Activated T-helper 2 cell treated with anti-CD3 and anti-CD28 coated beads, Interferon-gamma antibody, Interleukin-2, Interleukin-4, amounts not matched to agents 10 μg/mL and 5 μg/mL and 100 μg/mL, durations not matched to agents 14 hours and 24 hours and 36 hours (primary cell): Measurements from ENCODE around the gene GLT8D2. TPM values are rescaled to one million over a fixed set of nuclear protein-coding genes. Genes with fewer than 3 reads are reported as not detected.
"Not testable (repeated sequence)": the region's sequence is repeated elsewhere in the genome, so short reads cannot be mapped to it uniquely, and the experiment has no call there.

Source experiments
- DNase-seq: peaks from one replicate; pipeline ENCODE4 v3.0.0; 2021; ENCODE audit warnings: low spot score
- H3K27ac Mint-ChIP-seq: one replicate; pipeline ENCODE4 v1.8.0; 2021; ENCODE audit warnings: mixed read lengths
- H3K27me3 Mint-ChIP-seq: one replicate; pipeline ENCODE4 v1.8.0; 2021; ENCODE audit warnings: low read depth, mixed read lengths
- H3K36me3 Mint-ChIP-seq: one replicate; pipeline ENCODE4 v1.8.0; 2021; ENCODE audit warnings: low read depth, mixed read lengths
- H3K4me1 Mint-ChIP-seq: one replicate; pipeline ENCODE4 v1.8.0; 2021; ENCODE audit warnings: low read depth, mixed read lengths
- H3K4me3 Mint-ChIP-seq: one replicate; pipeline ENCODE4 v1.8.0; 2021; ENCODE audit warnings: low read depth, mild to moderate bottlenecking, moderate library complexity, mixed read lengths
- H3K9me3 Mint-ChIP-seq: one replicate; pipeline ENCODE4 v1.8.0; 2021; ENCODE audit warnings: mixed read lengths
- intact Hi-C: fragments of 100-400 bp; cut with micrococcal nuclease; formaldehyde crosslinking; loops from one replicate; pipeline ENCODE4 v1.15.1; 2023
- total RNA-seq: library from RNA; stranded (reverse); gene quantifications from 2 replicates; pipeline ENCODE4 v1.2.3, GENCODE V29; 2022

The GLT8D2 gene
- total RNA-seq, 1 donor from 2014 or later: 0.11 TPM

- Mint-ChIP-seq H3K9me3 (no peaks in the 10 kb centered on the region), H3K27me3 (peaks cover 53% of the 10 kb centered on the region), H3K4me3 (no peak overlapping the region), H3K27ac (no peak overlapping the region), H3K36me3 (no peaks in the 10 kb centered on the region), H3K4me1 (peaks cover 5% of the 10 kb centered on the region)
- intact Hi-C loops: no loop called here
- no peak for DNase-seq
These were observed 1.8 kb downstream of the GLT8D2 start for GRCh38 chr12:104048162-104048561.

GRCh38 chr12:104046306-104046705 is 3.7 kb downstream of the GLT8D2 start:
- Mint-ChIP-seq H3K4me3 (no peak overlapping the region), H3K36me3 (no peaks in the 10 kb centered on the region), H3K4me1 (peaks cover 5% of the 10 kb centered on the region), H3K9me3 (no peaks in the 10 kb centered on the region), H3K27ac (no peak overlapping the region), H3K27me3 (peaks cover 45% of the 10 kb centered on the region)
- intact Hi-C loops: no loop called here
- no peak for DNase-seq

- Mint-ChIP-seq H3K9me3 (no peaks in the 10 kb centered on the region), H3K4me3 (no peak overlapping the region), H3K27ac (no peak overlapping the region), H3K36me3 (no peaks in the 10 kb centered on the region), H3K27me3 (peaks cover 33% of the 10 kb centered on the region), H3K4me1 (peaks cover 3% of the 10 kb centered on the region)
- no peak for DNase-seq
- intact Hi-C loops: no loop called here
These were observed 5.8 kb downstream of the GLT8D2 start for GRCh38 chr12:104044158-104044557.

- no peak for DNase-seq
- intact Hi-C loops: no loop called here
- Mint-ChIP-seq H3K27ac (no peak overlapping the region), H3K4me1 (peaks cover 3% of the 10 kb centered on the region), H3K36me3 (no peaks in the 10 kb centered on the region), H3K4me3 (no peak overlapping the region), H3K9me3 (no peaks in the 10 kb centered on the region), H3K27me3 (peaks cover 21% of the 10 kb centered on the region)
These were observed 7.4 kb downstream of the GLT8D2 start for GRCh38 chr12:104042580-104042979.

GRCh38 chr12:104039769-104040168 is 10.2 kb downstream of the GLT8D2 start:
- H3K36me3 Mint-ChIP-seq, H3K27ac Mint-ChIP-seq, H3K4me1 Mint-ChIP-seq, DNase-seq, intact Hi-C loops, H3K9me3 Mint-ChIP-seq, H3K4me3 Mint-ChIP-seq: not testable (repeated sequence)
- peaks cover 35% of the 10 kb centered on the region for H3K27me3 Mint-ChIP-seq

- H3K36me3 Mint-ChIP-seq, DNase-seq, H3K27ac Mint-ChIP-seq, H3K4me1 Mint-ChIP-seq, H3K9me3 Mint-ChIP-seq, H3K4me3 Mint-ChIP-seq, intact Hi-C loops: not testable (repeated sequence)
- peaks cover 24% of the 10 kb centered on the region for H3K27me3 Mint-ChIP-seq
These were observed 13.8 kb downstream of the GLT8D2 start for GRCh38 chr12:104036143-104036542.

GRCh38 chr12:104030596-104030995 is 19.4 kb downstream of the GLT8D2 start:
- H3K36me3 Mint-ChIP-seq, intact Hi-C loops, H3K27ac Mint-ChIP-seq, H3K9me3 Mint-ChIP-seq, H3K4me3 Mint-ChIP-seq, DNase-seq, H3K4me1 Mint-ChIP-seq: not testable (repeated sequence)
- peaks cover 25% of the 10 kb centered on the region for H3K27me3 Mint-ChIP-seq

GRCh38 chr12:104026841-104027599 is 23.0 kb downstream of the GLT8D2 start:
- H3K9me3 Mint-ChIP-seq: no peaks in the 10 kb centered on the region
- peaks cover 20% of the 10 kb centered on the region for H3K27me3 Mint-ChIP-seq
- H3K27ac Mint-ChIP-seq: no peak overlapping the region
- no peak overlapping the region for H3K4me3 Mint-ChIP-seq
- intact Hi-C loops: no loop called here
- H3K4me1 Mint-ChIP-seq: no peaks in the 10 kb centered on the region
- no peak for DNase-seq
- no peaks in the 10 kb centered on the region for H3K36me3 Mint-ChIP-seq

GRCh38 chr12:104025771-104026170 is 24.2 kb downstream of the GLT8D2 start:
- Mint-ChIP-seq H3K4me1 (no peaks in the 10 kb centered on the region), H3K27ac (no peak overlapping the region), H3K27me3 (peaks cover 21% of the 10 kb centered on the region), H3K9me3 (no peaks in the 10 kb centered on the region), H3K4me3 (no peak overlapping the region), H3K36me3 (no peaks in the 10 kb centered on the region)
- intact Hi-C loops: no loop called here
- DNase-seq: no peak

GRCh38 chr12:104024348-104024747 is 25.6 kb downstream of the GLT8D2 start:
- Mint-ChIP-seq H3K27me3 (peaks cover 22% of the 10 kb centered on the region), H3K4me1 (no peaks in the 10 kb centered on the region), H3K27ac (no peak overlapping the region), H3K9me3 (no peaks in the 10 kb centered on the region), H3K4me3 (no peak overlapping the region), H3K36me3 (no peaks in the 10 kb centered on the region)
- intact Hi-C loops: no loop called here
- no peak for DNase-seq

GRCh38 chr12:104023710-104024109 is 26.3 kb downstream of the GLT8D2 start:
- intact Hi-C loops: no loop called here
- no peaks in the 10 kb centered on the region for H3K9me3 Mint-ChIP-seq
- H3K27ac Mint-ChIP-seq: no peak overlapping the region
- H3K4me3 Mint-ChIP-seq: no peak overlapping the region
- H3K27me3 Mint-ChIP-seq: peaks cover 20% of the 10 kb centered on the region
- H3K36me3 Mint-ChIP-seq: no peaks in the 10 kb centered on the region
- DNase-seq: no peak
- H3K4me1 Mint-ChIP-seq: no peaks in the 10 kb centered on the region

- Mint-ChIP-seq H3K4me1 (no peaks in the 10 kb centered on the region), H3K27me3 (peaks cover 19% of the 10 kb centered on the region), H3K9me3 (no peaks in the 10 kb centered on the region), H3K4me3 (no peak overlapping the region), H3K36me3 (no peaks in the 10 kb centered on the region), H3K27ac (no peak overlapping the region)
- intact Hi-C loops: no loop called here
- DNase-seq: no peak
These were observed 27.2 kb downstream of the GLT8D2 start for GRCh38 chr12:104022786-104023185.

GRCh38 chr12:104021862-104022261 is 28.1 kb downstream of the GLT8D2 start:
- intact Hi-C loops, DNase-seq, H3K36me3 Mint-ChIP-seq, H3K27ac Mint-ChIP-seq, H3K9me3 Mint-ChIP-seq, H3K4me1 Mint-ChIP-seq, H3K4me3 Mint-ChIP-seq: not testable (repeated sequence)
- H3K27me3 Mint-ChIP-seq: peaks cover 14% of the 10 kb centered on the region

GRCh38 chr12:104012331-104012730 is 37.7 kb downstream of the GLT8D2 start:
- H3K27me3 Mint-ChIP-seq: peaks cover 14% of the 10 kb centered on the region
- H3K4me1 Mint-ChIP-seq: no peaks in the 10 kb centered on the region
- H3K27ac Mint-ChIP-seq: no peak overlapping the region
- intact Hi-C loops: no loop called here
- H3K36me3 Mint-ChIP-seq: no peaks in the 10 kb centered on the region
- H3K9me3 Mint-ChIP-seq: no peaks in the 10 kb centered on the region
- no peak for DNase-seq
- no peak overlapping the region for H3K4me3 Mint-ChIP-seq
